MM.1S (cell line): Measurements from ENCODE around the gene HOXB1.

Experiments used
- DNase-seq: peaks from one replicate; pipeline ENCODE4 v3.0.0-alpha.2; 2015
- H2AFZ ChIP-seq: fragments of 300-600 bp; sonication (generic); 2 replicates; pipeline ENCODE4 v1.6.0; 2016; ENCODE audit warnings: antibody characterized with exemption, low read length
- H3F3A ChIP-seq: fragments of 300-600 bp; sonication (generic); 2 replicates; pipeline ENCODE4 v1.6.1; 2016; ENCODE audit warnings: mild to moderate bottlenecking, antibody characterized with exemption, low read length, moderate library complexity, mixed read lengths; ENCODE audit not compliant: insufficient read depth
- H3K27ac ChIP-seq: fragments of 300-600 bp; sonication (generic); 2 replicates; pipeline ENCODE4 v1.5.1; 2016; ENCODE audit warnings: mild to moderate bottlenecking, low read length
- H3K27me3 ChIP-seq: fragments of 300-600 bp; sonication (generic); replicated peaks from 2 replicates; pipeline ENCODE4 v1.6.0; 2016; ENCODE audit warnings: low read length; ENCODE audit not compliant: insufficient read depth
- H3K36me3 ChIP-seq: fragments of 300-600 bp; sonication (generic); replicated peaks from 2 replicates; pipeline ENCODE4 v1.6.1; 2016; ENCODE audit warnings: mild to moderate bottlenecking, low read length, mixed read lengths; ENCODE audit not compliant: insufficient read depth
- H3K4me1 ChIP-seq: fragments of 300-600 bp; sonication (generic); 2 replicates; pipeline ENCODE4 v1.6.1; 2016; ENCODE audit warnings: low read length, mixed read lengths
- H3K4me2 ChIP-seq: fragments of 300-600 bp; sonication (generic); 2 replicates; pipeline ENCODE4 v1.6.0; 2016; ENCODE audit warnings: low read depth, low read length
- H3K4me3 ChIP-seq: fragments of 300-600 bp; sonication (generic); 2 replicates; pipeline ENCODE4 v1.5.1; 2016; ENCODE audit warnings: low read length, mixed read lengths
- H3K79me2 ChIP-seq: fragments of 300-600 bp; sonication (generic); 2 replicates; pipeline ENCODE4 v1.6.1; 2016; ENCODE audit warnings: mixed run types, low read length, mixed read lengths
- H3K9ac ChIP-seq: fragments of 300-600 bp; sonication (generic); 2 replicates; pipeline ENCODE4 v1.6.1; 2016; ENCODE audit warnings: low read length, mixed read lengths
- H3K9me2 ChIP-seq: fragments of 300-600 bp; sonication (generic); replicated peaks from 2 replicates; pipeline ENCODE4 v1.6.1; 2016; ENCODE audit warnings: mild to moderate bottlenecking, low read length, mixed read lengths; ENCODE audit not compliant: insufficient read depth
- H3K9me3 ChIP-seq: fragments of 300-600 bp; sonication (generic); replicated peaks from 2 replicates; pipeline ENCODE4 v1.6.1; 2016; ENCODE audit warnings: mild to moderate bottlenecking, low read length, mixed read lengths; ENCODE audit not compliant: insufficient read depth
- H4K20me1 ChIP-seq: fragments of 300-600 bp; sonication (generic); 2 replicates; pipeline ENCODE4 v1.6.1; 2016; ENCODE audit warnings: mild to moderate bottlenecking, low read length, moderate library complexity, mixed read lengths; ENCODE audit not compliant: insufficient read depth
- EZH2 ChIP-seq: fragments of 300-600 bp; sonication (generic); optimal IDR thresholded peaks from 2 replicates; pipeline ENCODE3; 2017; ENCODE audit warnings: low read depth, mild to moderate bottlenecking, antibody characterized with exemption, low read length, mixed read lengths
- EZH2phosphoT487 ChIP-seq: fragments of 300-600 bp; sonication (generic); IDR thresholded peaks from 2 replicates; pipeline ENCODE4 v1.6.1; 2018; ENCODE audit warnings: antibody characterized with exemption, low read length
- TF ChIP-seq, protein P1 (sequence below): fragments of 300-600 bp; sonication (generic); IDR thresholded peaks from 2 replicates; pipeline ENCODE4 v1.5.1; 2016; ENCODE audit warnings: antibody characterized with exemption, low read length, mixed read lengths

Gene HOXB1

DNA sequence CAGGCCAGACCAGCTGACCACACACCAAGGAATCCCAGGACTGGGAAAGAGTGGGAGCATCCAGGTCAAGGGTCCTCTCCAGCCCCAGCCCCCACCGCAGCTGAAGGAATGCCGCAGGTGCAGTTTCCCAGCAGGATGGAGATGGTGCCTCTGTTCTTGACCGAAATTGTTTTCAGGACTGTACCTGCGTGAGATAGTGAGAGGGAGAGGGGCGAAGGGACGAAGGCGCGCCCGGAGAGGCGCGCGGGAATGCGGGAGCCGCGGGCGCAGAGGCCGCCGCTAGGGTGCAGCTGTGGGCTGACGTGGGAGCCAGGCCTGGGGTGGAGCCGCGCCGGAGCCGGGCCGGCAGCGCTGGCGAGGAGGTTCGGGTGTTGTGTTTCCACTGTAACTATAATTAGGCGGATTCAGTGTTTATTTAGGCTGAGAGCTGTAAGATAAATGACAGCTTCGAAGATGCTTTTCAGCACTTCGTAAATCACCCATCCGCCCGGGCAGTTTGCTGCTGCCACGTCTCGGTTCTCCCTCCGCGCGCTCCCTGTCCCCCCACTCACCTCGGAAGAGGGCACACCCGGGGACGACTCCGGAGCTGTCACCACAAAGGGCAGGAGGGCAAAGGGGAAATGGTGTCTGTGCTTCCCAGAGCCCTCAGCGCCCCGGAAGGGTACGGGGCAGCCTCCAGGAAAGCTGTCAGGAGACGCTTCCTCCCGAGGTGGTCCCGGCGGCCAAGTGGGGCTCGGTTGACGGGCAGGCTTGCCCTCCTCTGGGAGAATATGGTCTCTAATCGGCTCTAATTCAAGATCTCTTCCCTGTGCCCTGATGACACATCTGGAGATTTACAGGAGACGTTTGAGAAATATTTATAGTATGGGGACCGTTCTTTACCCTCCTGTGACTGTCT is 38.2 kb downstream of the HOXB1 start:
- no peaks in the 10 kb centered on the region for H3K27me3 ChIP-seq

DNA sequence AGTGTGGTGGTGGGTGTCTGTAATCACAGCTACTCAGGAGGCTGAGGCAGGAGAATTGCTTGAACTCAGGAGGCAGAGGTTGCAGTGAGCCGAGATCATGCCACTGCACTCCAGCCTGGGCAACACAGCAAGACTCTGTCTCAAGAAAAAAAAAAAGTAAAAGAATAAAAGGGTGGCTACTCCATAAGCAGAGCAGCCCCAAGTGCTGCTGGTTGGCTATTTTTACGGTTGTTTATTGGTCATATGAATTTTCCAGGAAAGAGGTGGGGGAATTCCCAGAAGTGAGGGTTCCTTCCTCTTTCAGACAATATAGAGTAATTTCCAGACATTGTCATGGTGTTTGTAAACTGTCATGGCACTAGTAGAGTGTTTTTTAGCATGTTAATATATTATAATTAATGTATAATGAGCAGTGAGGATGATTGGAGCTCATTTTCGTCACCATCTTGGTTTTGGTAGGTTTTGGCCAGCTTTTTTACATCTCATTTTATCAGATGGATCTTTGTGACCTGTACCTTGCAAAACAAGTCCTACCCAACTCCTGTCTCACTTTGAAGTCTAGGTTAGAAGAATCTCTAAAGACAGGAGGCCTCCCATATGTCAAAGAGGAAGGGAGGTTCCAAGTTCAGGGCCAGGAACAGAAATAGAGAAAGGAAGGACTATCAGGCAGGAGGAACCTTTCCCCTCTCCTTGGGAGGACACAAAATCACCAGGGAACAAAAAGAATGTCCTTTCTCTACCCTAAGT is 39.1 kb downstream of the HOXB1 start:
- H4K20me1 ChIP-seq, result no peaks in the 10 kb centered on the region
- H3K9me2 ChIP-seq, result no peaks in the 10 kb centered on the region
- no peak overlapping the region for H3K4me3 ChIP-seq
- peaks cover 18% of the 10 kb centered on the region for H3K4me1 ChIP-seq
- H3K27ac ChIP-seq, result no peak overlapping the region
- no peaks in the 10 kb centered on the region for H3F3A ChIP-seq
- no peaks in the 10 kb centered on the region for H3K36me3 ChIP-seq
- no peak overlapping the region for H3K9ac ChIP-seq
- no peak overlapping the region for H3K4me2 ChIP-seq
- H2AFZ ChIP-seq, result no peak overlapping the region
- TF ChIP-seq EZH2 (no peak), EZH2phosphoT487 (no peak)
- TF ChIP-seq, protein P1, sequence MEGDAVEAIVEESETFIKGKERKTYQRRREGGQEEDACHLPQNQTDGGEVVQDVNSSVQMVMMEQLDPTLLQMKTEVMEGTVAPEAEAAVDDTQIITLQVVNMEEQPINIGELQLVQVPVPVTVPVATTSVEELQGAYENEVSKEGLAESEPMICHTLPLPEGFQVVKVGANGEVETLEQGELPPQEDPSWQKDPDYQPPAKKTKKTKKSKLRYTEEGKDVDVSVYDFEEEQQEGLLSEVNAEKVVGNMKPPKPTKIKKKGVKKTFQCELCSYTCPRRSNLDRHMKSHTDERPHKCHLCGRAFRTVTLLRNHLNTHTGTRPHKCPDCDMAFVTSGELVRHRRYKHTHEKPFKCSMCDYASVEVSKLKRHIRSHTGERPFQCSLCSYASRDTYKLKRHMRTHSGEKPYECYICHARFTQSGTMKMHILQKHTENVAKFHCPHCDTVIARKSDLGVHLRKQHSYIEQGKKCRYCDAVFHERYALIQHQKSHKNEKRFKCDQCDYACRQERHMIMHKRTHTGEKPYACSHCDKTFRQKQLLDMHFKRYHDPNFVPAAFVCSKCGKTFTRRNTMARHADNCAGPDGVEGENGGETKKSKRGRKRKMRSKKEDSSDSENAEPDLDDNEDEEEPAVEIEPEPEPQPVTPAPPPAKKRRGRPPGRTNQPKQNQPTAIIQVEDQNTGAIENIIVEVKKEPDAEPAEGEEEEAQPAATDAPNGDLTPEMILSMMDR, result no peak
- H3K27me3 ChIP-seq, result no peaks in the 10 kb centered on the region
- no peaks in the 10 kb centered on the region for H3K9me3 ChIP-seq
- H3K79me2 ChIP-seq, result no peaks in the 10 kb centered on the region
- DNase-seq, result no peak

More for the DNA sequence above, 38.2 kb downstream of the HOXB1 start:
- Histone ChIP-seq H3K79me2 (no peaks in the 10 kb centered on the region), H3K4me3 (peak overlapping the region; percentile 64), H3K9me3 (no peaks in the 10 kb centered on the region), H3K9ac (peak overlapping the region; percentile 67), H2AFZ (peak overlapping the region; percentile 93), H3K36me3 (no peaks in the 10 kb centered on the region), H3K4me1 (peaks cover 14% of the 10 kb centered on the region), H3K9me2 (no peaks in the 10 kb centered on the region), H3K4me2 (peak overlapping the region; percentile 96), H3F3A (no peaks in the 10 kb centered on the region), H4K20me1 (no peaks in the 10 kb centered on the region), H3K27ac (no peak overlapping the region)
- TF ChIP-seq EZH2phosphoT487 (no peak), EZH2 (no peak)
- TF ChIP-seq, protein P1, result peak; percentile 91
- peak; percentile 59 for DNase-seq

DNA sequence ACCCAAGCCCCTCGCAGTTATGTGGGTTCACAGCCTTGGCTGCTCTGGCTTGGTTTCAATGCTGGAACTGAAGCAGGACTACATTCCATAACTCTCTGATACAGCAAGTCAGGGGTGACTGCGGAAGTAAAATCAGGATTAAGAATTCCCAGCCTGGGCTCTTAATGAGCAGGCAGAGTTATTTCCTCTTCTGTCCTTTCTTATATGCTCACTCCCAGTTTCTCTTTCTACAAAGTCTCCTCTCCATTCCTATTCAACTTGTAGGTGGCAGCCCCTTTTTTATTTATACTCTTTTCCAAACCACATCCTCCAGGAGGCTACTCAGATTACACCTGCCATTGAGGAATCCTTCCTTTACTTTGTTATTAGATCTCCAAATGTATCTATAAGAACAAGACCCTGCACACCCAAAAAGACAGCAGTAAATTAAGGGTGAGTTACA is 40.3 kb downstream of the HOXB1 start:
- peaks cover 18% of the 10 kb centered on the region for H3K4me1 ChIP-seq
- no peaks in the 10 kb centered on the region for H4K20me1 ChIP-seq
- H3K79me2 ChIP-seq, result no peaks in the 10 kb centered on the region
- H3K4me2 ChIP-seq, result no peak overlapping the region
- no peak overlapping the region for H3K27ac ChIP-seq
- H3K9me3 ChIP-seq, result no peaks in the 10 kb centered on the region
- no peaks in the 10 kb centered on the region for H3K36me3 ChIP-seq
- H3K27me3 ChIP-seq, result no peaks in the 10 kb centered on the region
- H2AFZ ChIP-seq, result no peak overlapping the region
- no peaks in the 10 kb centered on the region for H3F3A ChIP-seq
- no peak overlapping the region for H3K9ac ChIP-seq
- no peak for TF ChIP-seq EZH2
- TF ChIP-seq EZH2phosphoT487, result no peak
- TF ChIP-seq, protein P1, result no peak
- no peak overlapping the region for H3K4me3 ChIP-seq
- no peaks in the 10 kb centered on the region for H3K9me2 ChIP-seq
- DNase-seq, result no peak
